ENCODE results near the gene FHOD3.
"Not testable (repeated sequence)": the region's sequence is repeated elsewhere in the genome, so short reads cannot be mapped to it uniquely, and the experiment has no call there.

Gene FHOD3

DNA sequence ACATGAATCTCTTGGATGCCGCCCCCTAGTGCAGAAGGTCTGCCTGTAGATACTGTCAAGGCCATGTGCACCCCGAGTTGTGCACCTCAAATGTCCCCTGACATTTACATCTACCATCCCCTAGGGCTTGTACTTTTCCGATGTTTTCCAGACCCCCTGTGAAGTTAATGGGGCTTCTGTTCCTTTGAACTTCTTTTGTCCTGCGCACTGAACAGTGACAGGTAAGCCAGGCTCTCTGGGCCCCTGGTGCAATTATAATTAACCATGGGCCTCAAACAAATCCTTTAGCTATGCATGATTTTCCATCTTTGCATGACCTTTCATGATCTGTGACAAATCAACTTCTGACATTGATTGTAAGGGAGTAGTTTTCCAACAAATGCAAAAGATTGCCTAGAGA, 158.4 kb downstream of the FHOD3 start:
- no peak for DNase-seq

- no peak for DNase-seq
Observed at GRCh38 chr18:36456622-36457021, 159.1 kb downstream of the FHOD3 start.

DNA sequence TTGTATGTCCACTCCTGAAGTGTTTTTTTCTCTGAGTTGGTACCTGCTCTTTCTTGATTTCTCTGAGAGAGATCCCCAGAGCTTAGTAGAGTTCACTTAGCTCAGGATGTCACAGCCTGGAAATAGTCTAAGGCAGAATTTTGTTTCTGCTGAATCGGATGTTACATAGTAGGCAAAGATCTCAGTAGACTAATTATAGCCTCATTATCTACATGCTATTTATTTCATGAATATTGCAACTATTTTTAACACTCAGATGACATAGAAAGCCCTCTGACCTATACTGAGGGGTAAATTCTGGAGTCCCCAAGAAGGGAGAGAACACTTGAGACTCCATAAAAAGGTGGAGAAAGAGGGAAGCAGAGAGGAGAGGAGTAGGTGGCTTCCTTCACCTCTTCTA, 160.2 kb downstream of the FHOD3 start:
- DNase-seq, result no peak

DNA sequence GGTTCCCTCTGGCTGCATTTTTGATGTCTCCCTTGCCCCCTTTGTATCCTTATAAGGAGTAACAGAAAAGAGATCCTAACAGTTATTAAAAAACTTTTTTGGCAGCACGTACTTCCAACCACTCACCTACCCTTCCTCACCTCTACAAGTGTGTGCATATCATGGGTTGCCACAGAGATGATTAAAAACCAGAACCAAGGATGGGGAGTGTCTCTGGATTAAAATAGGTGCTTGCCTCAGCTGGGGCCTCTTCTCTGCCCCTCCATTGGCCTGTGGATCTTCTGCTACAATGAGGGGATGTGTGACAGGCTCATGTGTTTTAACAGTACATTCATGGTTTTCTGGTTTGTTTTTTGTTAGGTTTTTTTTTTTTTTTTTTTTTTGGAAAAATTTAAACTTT, 160.8 kb downstream of the FHOD3 start:
- no peak for DNase-seq

DNA sequence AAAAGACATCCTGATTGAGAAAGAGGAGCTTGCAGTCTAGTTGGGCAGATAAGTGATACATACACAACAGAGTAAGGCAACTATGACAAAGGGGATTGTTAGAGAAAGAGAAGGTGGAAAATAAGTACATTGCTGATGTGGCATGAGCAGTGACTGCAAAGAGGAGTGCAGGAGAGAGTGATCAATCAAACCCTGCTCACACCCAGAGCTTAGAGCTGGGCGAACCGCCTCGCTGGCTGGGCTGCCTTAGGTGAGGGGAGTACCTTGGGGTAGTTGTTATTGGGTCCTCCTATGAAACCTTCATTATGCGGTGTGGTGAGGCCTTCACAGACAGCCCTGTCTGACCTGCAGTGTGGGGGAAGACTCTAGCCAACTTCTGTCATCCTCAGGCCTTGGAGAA, 161.7 kb downstream of the FHOD3 start:
- no peak for DNase-seq

GRCh38 chr18:36459786-36460185, 162.3 kb downstream of the FHOD3 start:
- DNase-seq, result no peak

DNA sequence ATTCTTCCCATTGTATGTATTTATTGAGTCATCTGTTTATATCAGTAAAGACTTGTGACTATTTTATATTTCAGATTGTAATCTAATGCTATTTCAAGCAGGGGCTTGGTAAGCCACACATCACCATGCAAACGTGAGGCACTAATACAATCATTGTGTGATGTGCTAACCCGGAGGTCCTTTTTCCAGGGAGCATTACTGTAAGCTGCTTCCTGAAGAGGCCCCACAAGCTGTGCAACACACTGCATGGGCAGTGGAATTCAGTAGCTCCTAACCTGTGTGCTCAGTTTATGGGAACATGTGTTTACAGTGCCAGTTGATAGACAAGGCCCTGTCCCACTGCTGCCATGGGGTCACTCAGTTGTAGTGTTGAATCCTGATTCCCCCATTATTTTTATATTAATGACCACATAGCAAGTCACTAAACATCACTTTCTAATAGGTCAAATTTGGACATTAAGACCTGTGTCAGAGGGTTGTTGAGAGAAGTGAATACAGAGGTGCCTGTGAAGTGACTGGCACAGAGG, 162.9 kb downstream of the FHOD3 start:
- DNase-seq, result no peak

DNA sequence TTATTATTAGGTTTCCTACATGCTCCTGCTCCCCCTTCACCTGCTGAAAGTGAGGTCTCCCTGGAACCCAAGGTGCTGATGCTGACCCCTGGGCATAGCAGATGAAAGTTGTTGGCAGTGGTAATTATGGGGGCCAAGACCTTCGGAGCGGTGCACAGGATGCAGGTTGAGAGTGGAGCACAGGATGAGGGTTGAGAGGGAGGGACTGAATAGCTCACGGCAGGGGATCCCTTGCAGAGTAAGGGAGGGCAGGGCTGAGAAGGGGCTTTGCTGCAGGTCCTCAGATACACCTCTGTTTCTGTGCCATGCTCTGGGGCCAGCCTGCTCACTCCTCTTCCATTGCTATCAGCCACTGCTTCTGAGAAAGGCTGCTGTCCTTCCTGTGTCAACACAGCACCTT, 163.3 kb downstream of the FHOD3 start:
- no peak for DNase-seq

- no peak for DNase-seq
Observed at GRCh38 chr18:36461551-36461987, 164.1 kb downstream of the FHOD3 start.

DNA sequence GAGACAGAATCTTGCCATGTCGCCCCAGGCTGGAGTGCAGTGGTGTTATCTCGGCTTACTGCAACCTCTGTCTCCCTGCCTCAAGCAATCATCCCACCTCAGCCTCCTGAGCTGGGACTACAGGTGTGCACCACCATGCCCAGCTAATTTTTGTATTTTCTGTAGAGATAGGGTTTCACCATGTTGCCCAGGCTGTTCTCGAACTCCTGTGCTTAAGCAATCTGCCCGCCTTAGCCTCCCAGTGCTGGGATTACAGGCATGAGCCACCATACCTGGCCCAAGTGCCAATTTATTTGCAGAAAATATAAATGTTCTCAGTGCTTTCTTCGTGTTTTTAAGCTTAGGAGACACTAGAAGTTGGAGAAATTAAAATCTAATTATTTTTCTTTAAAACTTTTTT, 166.0 kb downstream of the FHOD3 start:
- DNase-seq, result not testable (repeated sequence)

DNA sequence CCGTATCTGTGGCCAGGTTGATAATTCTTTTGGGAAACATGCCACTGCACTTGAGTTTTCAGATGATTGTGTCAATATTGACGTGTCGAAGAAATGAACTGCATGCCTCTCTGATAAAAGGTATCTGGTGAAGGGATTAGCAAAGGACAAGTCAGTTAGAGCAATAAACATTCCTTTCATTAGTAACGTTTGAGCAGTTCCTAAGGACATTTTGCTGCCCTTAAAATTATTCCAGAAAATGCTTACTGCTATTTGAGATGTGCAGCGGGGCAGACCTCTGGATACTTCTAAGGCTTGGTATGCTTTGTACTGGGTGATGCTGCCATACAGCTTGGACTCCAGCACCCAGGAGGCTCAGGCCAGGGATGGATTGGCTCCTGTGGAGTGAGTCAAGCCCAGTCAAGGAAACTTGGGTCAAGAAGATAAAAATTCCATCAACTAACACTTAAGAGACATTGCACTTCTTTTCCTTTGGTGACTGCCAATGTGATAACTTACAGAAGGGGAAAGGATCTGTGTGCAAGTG, 166.7 kb downstream of the FHOD3 start:
- DNase-seq, result no peak

GRCh38 chr18:36465276-36465675, 167.8 kb downstream of the FHOD3 start:
- DNase-seq, result no peak

GRCh38 chr18:36465970-36466369, 168.5 kb downstream of the FHOD3 start:
- DNase-seq, result no peak

DNA sequence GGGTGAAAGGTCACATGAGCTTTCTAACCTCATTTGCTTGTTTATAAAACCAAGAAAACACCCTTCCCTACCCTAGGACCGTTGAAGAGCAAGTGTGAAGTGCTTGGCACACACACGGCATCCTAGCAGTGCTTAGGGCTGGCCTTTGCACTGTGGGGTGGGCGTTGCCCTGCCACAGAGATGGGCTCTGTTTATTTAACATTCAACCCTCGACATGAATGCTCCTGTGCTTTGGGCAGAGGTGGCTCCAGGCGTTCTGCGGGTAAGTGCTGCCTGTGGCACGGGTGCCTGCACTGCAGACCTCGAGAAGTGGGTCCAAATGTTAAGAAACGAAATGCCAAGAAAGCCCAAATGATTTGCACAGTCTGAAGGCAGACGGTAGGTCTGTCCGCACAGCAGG, 170.1 kb downstream of the FHOD3 start:
- DNase-seq, result no peak

- DNase-seq, result no peak
Observed at GRCh38 chr18:36468161-36468560, 170.6 kb downstream of the FHOD3 start.

DNA sequence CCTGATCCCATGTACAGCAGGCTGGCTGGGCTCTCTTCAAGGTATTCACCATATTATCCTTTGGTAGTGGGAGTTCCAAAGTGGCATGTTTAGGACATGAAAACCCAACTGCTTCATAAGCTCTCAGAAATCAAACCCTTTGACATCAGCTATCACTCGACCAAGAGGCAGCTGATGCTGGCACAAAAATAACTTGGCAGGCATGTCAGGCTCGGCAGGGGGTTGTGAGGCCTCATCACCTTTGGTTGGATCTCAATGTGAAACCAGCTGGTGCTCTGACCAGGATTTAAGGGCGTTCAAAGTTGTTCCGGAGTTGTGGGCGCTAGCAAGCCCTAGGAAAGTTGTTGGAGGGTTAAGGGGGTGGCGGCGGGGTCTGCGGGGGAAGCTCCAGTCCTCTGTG, 171.9 kb downstream of the FHOD3 start:
- DNase-seq, result no peak

GRCh38 chr18:36470896-36471295, 173.4 kb downstream of the FHOD3 start:
- no peak for DNase-seq

DNA sequence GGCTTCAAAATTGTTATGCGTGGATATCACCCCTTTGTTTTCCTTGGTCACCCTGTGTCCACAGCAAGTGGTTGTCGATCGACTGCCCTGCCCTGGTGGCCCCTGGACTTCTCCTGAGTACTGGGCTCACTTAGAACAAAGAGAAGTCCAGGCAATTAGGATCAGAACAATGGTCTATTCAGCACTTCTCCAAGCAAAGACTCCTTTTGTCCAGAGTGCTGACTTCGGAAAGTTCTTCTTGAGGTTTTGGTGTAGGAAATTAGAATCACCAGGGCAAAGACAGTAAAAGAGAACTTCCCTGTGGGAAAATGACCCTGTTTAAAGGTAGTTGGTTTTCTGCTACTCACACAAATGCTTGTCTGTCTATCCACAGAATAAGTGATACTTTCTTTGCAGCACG, 173.9 kb downstream of the FHOD3 start:
- no peak for DNase-seq

- DNase-seq, result no peak
Observed at GRCh38 chr18:36476433-36476832, 178.9 kb downstream of the FHOD3 start.

DNA sequence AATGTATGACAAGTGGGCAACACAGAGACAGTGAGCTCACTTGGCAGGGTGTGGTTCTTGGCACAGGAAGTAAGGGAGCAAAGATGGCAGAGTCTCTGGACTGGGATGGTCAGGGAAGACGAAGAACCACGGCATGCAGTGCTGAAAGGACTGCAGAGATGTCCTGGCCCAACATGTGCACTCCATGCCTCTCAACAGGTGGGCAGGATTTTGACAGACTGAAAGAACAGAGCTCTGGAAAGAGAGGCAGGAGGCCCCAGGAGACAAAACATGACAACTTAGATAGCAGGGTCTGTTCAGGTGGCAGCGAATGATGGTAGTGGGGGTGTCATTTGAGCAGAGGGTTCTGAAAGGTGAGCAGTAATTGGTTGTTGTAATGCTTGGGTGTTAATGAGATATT, 180.3 kb downstream of the FHOD3 start:
- no peak for DNase-seq

GRCh38 chr18:36481201-36481657, 183.7 kb downstream of the FHOD3 start:
- no peak for DNase-seq

- no peak for DNase-seq
Observed at GRCh38 chr18:36481935-36482334, 184.4 kb downstream of the FHOD3 start.

GRCh38 chr18:36484591-36484990, 187.1 kb downstream of the FHOD3 start:
- DNase-seq, result no peak

DNA sequence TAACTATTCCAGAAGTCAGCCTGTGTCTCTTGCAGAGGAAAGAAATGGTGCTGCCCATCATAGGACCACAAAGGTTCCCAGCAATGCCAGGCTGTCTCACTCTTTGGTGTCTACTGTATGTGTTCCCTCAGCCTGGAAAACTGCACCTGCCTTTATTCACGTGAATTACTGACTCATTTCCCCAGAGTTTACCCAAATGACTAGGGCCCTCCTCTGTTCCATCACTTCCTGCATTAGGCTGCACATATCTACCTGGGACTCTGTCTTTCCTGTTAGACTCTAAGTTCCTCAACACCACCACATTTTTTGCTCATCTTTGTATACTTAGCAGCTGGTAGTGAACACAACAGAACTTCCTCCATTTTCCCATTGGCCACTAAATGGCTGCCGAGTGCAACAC, 188.3 kb downstream of the FHOD3 start:
- DNase-seq, result no peak

DNA sequence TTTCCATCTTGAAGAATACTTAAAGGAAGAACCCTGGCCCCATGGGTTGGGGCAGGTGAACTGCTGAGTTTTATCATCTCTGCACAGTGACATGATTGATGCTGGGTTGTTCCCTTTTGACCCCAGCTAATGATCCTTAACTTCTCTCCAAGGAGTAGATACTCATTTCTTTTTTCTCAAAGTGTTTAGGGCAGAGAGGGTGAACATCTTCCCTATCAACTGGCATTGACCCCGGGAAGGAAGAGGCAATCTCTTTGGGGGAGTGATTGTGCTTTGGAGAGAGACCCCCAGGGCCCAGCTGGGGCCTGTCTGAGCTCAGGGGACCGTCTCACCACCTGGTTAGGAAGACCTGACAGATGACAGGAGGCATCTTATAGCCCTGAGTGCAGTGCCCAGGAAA, 190.6 kb downstream of the FHOD3 start:
- DNase-seq, result no peak

DNA sequence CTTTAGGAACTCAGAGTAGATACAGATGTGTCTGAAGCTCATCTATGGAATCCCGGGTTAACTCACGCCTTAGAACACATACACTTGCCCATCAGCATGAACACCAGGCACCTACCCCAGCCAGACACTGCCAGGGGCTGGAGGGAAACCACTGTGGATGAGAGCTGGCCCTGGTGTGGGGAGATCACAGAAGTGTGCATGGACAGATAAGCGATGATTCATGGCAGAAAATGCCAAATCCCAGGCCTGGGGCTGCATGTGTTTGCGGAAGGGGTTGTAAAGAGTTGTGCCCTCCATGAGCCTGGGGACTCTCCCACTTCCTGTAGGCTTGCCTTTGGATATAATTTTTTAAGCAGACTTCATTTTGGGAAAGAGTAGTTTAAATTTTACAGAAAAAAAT, 193.4 kb downstream of the FHOD3 start:
- no peak for DNase-seq

Data from NCI-H524 treated with DMSO at 0.1 percent for 48 hours (cell line).